Kidney (tissue), 14 donors: ENCODE results near the gene ZMYND8. TPM values are rescaled to one million over a fixed set of nuclear protein-coding genes. Genes with fewer than 3 reads are reported as not detected.
"Not testable (repeated sequence)": the region's sequence is repeated elsewhere in the genome, so short reads cannot be mapped to it uniquely, and the experiment has no call there.

Source experiments
- DNase-seq, 5 donors: peaks; one replicate each; pipeline ENCODE4 v3.0.0-alpha.2; 2013 to 2020
- FAIRE-seq: peaks from 2 replicates; lab custom pipeline; 2012; peaks lifted over from hg19 to GRCh38; lab: Jason Lieb, UNC
- H3K27ac ChIP-seq, 2 donors: one replicate each; pipeline ENCODE4 v1.7.0; 2013; ENCODE audit warnings: low read depth in 2 of 2, low read length in 2 of 2, inconsistent platforms in 1 of 2
- H3K27me3 ChIP-seq: one replicate; pipeline ENCODE4 v1.7.1; 2013; ENCODE audit warnings: low read length, inconsistent platforms; ENCODE audit not compliant: control insufficient read depth, insufficient read depth
- H3K36me3 ChIP-seq, 3 donors: one replicate each; pipeline versions ENCODE4 v1.7.0 to v1.7.1; 2013; ENCODE audit warnings: low read length in 3 of 3, control low read depth in 1 of 3, inconsistent platforms in 1 of 3; ENCODE audit not compliant: insufficient read depth in 3 of 3, control insufficient read depth in 2 of 3
- H3K4me1 ChIP-seq, 3 donors: one replicate each; pipeline versions ENCODE4 v1.7.0 to v1.7.1; 2013; ENCODE audit warnings: low read length in 3 of 3, inconsistent platforms in 1 of 3, low read depth in 1 of 3; ENCODE audit not compliant: control insufficient read depth in 2 of 3, insufficient read depth in 2 of 3
- H3K4me3 ChIP-seq, 3 donors: one replicate each; pipeline versions ENCODE4 v1.7.0 to v1.8.1; 2013; ENCODE audit warnings: low read length in 3 of 3, control low read depth in 1 of 3, inconsistent platforms in 1 of 3
- H3K9ac ChIP-seq, 3 donors: one replicate each; pipeline versions ENCODE4 v1.7.0 to v1.7.1; 2013; ENCODE audit warnings: low read length in 3 of 3, control low read depth in 1 of 3, inconsistent platforms in 1 of 3
- H3K9me3 ChIP-seq, 3 donors: one replicate each; pipeline versions ENCODE4 v1.7.0 to v1.7.1; 2013; ENCODE audit warnings: low read length in 3 of 3, control low read depth in 1 of 3, inconsistent platforms in 1 of 3; ENCODE audit not compliant: control insufficient read depth in 2 of 3, insufficient read depth in 1 of 3
- CTCF ChIP-seq: IDR thresholded peaks from 3 replicates; pipeline ENCODE4 v1.5.1; 2012; ENCODE audit warnings: mild to moderate bottlenecking, moderate library complexity, borderline replicate concordance; ENCODE audit not compliant: insufficient read depth; ENCODE audit errors: extremely low read depth
- intact Hi-C: fragments of 100-400 bp; cut with DNase I; formaldehyde crosslinking; loops from one replicate; pipeline ENCODE4 v1.11.1; 2022
- polyA plus RNA-seq: library from polyadenylated mRNA; stranded (reverse); fragments of 350-450 nt; fragmentation: Illumina TruSeq; extraction: RNeasy Lipid Tissue Mini Kit (QIAGEN cat#74804); gene quantifications from one replicate; pipeline ENCODE4 v1.2.3, GENCODE V29; 2014; ENCODE audit warnings: low read depth, low replicate concordance; ENCODE audit not compliant: insufficient read depth
- total RNA-seq: library from RNA; stranded (reverse); fragmentation: NEBNext Ultra II Directional; extraction: Animal tissue kit (Norgen Biotek cat#: 25700); gene quantifications from one replicate; pipeline ENCODE4 v1.2.1, GENCODE V29; 2021
- donor health status: control.
- donor health status: control.
- donor health status: control.
- donor health status: control.
- donor health status: control.
- donor health status: DM: yes; HTN: yes; CAD: no.
- donor health status: Normal renal cell carcinoma (clear cell type).

The ZMYND8 gene
- total and polyA plus RNA-seq, 2 donors from 2014 or later = 10.5 to 37.5 TPM

- H3K27me3 ChIP-seq = no peaks in the 10 kb centered on the region
- FAIRE-seq (no peak), DNase-seq (no peak)
- no peak overlapping the region for H3K4me3 ChIP-seq
- TF ChIP-seq CTCF = no peak
- H3K4me1 ChIP-seq = no peaks in the 10 kb centered on the region
- H3K27ac ChIP-seq = no peak overlapping the region
- intact Hi-C loops = no loop called here
- H3K9me3 ChIP-seq = no peaks in the 10 kb centered on the region
- no peak overlapping the region for H3K9ac ChIP-seq
- H3K36me3 ChIP-seq = peaks cover 0 to 9% (median 6%) of the 10 kb centered on the region in 3 donors
These were observed 89.5 kb downstream of the ZMYND8 start for GRCh38 chr20:47266847-47267515.

GRCh38 chr20:47265984-47266383, 90.5 kb downstream of the ZMYND8 start:
- Histone ChIP-seq H3K9me3 (no peaks in the 10 kb centered on the region), H3K27ac (no peak overlapping the region), H3K4me3 (no peak overlapping the region), H3K9ac (no peak overlapping the region), H3K27me3 (no peaks in the 10 kb centered on the region), H3K36me3 (peaks cover 2 to 14% (median 8%) of the 10 kb centered on the region in 3 donors), H3K4me1 (no peaks in the 10 kb centered on the region)
- no peak for FAIRE-seq
- no peak for DNase-seq
- no peak for TF ChIP-seq CTCF
- intact Hi-C loops = no loop called here

- Histone ChIP-seq H3K4me1 (no peaks in the 10 kb centered on the region), H3K27me3 (no peaks in the 10 kb centered on the region), H3K4me3 (no peak overlapping the region), H3K36me3 (peaks cover 2 to 20% (median 10%) of the 10 kb centered on the region in 3 donors), H3K9me3 (no peaks in the 10 kb centered on the region), H3K9ac (no peak overlapping the region), H3K27ac (no peak overlapping the region)
- intact Hi-C loops = no loop called here
- no peak for TF ChIP-seq CTCF
- DNase-seq = no peak
- FAIRE-seq = no peak
These were observed 91.3 kb downstream of the ZMYND8 start for GRCh38 chr20:47265214-47265613.

GRCh38 chr20:47264137-47264769, 92.2 kb downstream of the ZMYND8 start:
- H3K9ac ChIP-seq, H3K4me3 ChIP-seq, H3K27me3 ChIP-seq, DNase-seq, H3K9me3 ChIP-seq, H3K4me1 ChIP-seq, H3K27ac ChIP-seq, FAIRE-seq, intact Hi-C loops: not testable (repeated sequence)
- H3K36me3 ChIP-seq = peaks cover 2 to 23% (median 10%) of the 10 kb centered on the region in 3 donors
